Upper lobe of left lung (tissue), 6 donors: ENCODE results near the gene OR51A7. TPM values are rescaled to one million over a fixed set of nuclear protein-coding genes. Genes with fewer than 3 reads are reported as not detected.
A peak's percentile ranks its signal among the peaks of the same experiment; 100 is the strongest.
"Not testable (repeated sequence)": the region's sequence is repeated elsewhere in the genome, so short reads cannot be mapped to it uniquely, and the experiment has no call there.

ENCODE experiments used
- ATAC-seq, 2 donors: fragments of 200-7000 bp; cut with Tn5 transposase; one replicate each; pipeline ENCODE4 v1.9.1; 2022; ENCODE audit warnings: mild to moderate bottlenecking in 2 of 2, moderate library complexity in 2 of 2; ENCODE audit not compliant: low FRiP score in 2 of 2
- DNase-seq, 2 donors: peaks; one replicate each; pipeline ENCODE4 v3.0.0-alpha.2; 2019 to 2020
- H3K27ac ChIP-seq, 4 donors: fragments of 200-600 bp; sonication (generic); one replicate each; pipeline ENCODE4 v1.5.1; 2016 to 2019
- H3K27me3 ChIP-seq, 4 donors: fragments of 200-600 bp; sonication (generic); one replicate each; pipeline ENCODE4 v1.5.1; 2017 to 2019
- H3K36me3 ChIP-seq, 4 donors: fragments of 200-600 bp; sonication (generic); one replicate each; pipeline ENCODE4 v1.5.1; 2016 to 2019
- H3K4me1 ChIP-seq, 4 donors: fragments of 200-600 bp; sonication (generic); one replicate each; pipeline ENCODE4 v1.5.1; 2018 to 2019
- H3K4me3 ChIP-seq, 4 donors: fragments of 200-600 bp; sonication (generic); one replicate each; pipeline ENCODE4 v1.5.1; 2017 to 2019; ENCODE audit warnings: mild to moderate bottlenecking in 2 of 4, moderate library complexity in 1 of 4
- H3K9me3 ChIP-seq, 4 donors: fragments of 200-600 bp; sonication (generic); one replicate each; pipeline ENCODE4 v1.5.1; 2018 to 2019
- CTCF ChIP-seq, 6 experiments: fragments of 450-650 bp in 4 of 6; fragments of 200-600 bp in 2 of 6; sonication (generic) in 2 of 6; IDR thresholded peaks; one replicate each; pipeline ENCODE4 v1.5.1; 2016 to 2019; ENCODE audit warnings: antibody characterized with exemption in 6 of 6
- EP300 ChIP-seq, 4 donors: sonication (generic); formaldehyde crosslinking; IDR thresholded peaks; one replicate each; pipeline ENCODE4 v1.5.1; 2017; ENCODE audit warnings: antibody characterized with exemption in 4 of 4, control low read depth in 2 of 4
- POLR2A ChIP-seq, 4 donors: fragments of 450-650 bp; IDR thresholded peaks; one replicate each; pipeline ENCODE4 v1.5.1; 2016 to 2017; ENCODE audit warnings: antibody characterized with exemption in 4 of 4, mild to moderate bottlenecking in 2 of 4
- POLR2AphosphoS5 ChIP-seq, 2 donors: sonication (generic); formaldehyde crosslinking; IDR thresholded peaks; one replicate each; pipeline ENCODE4 v1.5.1; 2017; ENCODE audit warnings: antibody characterized with exemption in 2 of 2
- WGBS, 2 donors: methylation state at CpG; one replicate each; pipeline ENCODE4 v1.1.5; 2017 to 2018; 5-methylcytosine and 5-hydroxymethylcytosine counted together
- total RNA-seq, 6 donors: library from RNA; depleted of rRNA in 4 of 6; stranded (reverse); fragments of >200 nt in 4 of 6; gene quantifications; one replicate each; pipeline versions ENCODE4 v1.1.0 to v1.2.1, GENCODE V29; 2016 to 2021
- donor health status: DM: no; HTN: no; CAD: no; lungs with moderate emphysema.
- donor health status: DM: no; HTN: yes; CAD: no; lungs with severe emphysema.

OR51A7 gene, protein sequence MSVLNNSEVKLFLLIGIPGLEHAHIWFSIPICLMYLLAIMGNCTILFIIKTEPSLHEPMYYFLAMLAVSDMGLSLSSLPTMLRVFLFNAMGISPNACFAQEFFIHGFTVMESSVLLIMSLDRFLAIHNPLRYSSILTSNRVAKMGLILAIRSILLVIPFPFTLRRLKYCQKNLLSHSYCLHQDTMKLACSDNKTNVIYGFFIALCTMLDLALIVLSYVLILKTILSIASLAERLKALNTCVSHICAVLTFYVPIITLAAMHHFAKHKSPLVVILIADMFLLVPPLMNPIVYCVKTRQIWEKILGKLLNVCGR
- total RNA-seq: not detected

DNA sequence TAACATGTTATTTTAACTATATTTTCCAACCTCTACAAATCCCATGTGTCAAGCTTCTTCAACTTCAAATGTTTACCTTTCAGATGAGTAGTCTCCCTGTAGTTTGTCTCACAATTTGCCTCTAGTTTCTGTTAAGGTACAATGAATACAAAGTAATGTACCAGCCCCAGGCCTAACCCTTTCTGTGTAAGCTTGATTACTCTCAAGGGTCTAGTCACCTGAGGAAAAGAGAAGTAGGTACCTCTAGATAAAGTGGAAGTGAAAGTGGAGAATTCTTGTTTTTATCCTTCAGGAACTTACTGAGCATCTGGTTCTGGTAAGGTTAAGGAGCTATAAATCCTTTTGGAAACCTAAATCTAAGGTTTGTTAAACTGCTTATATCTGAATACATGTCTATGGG lies at the start of gene OR51A7:
Gene OR51A7 (plus strand): TSS at position 300 of the 400 bp plus-strand sequence. CDS start 3,587 bp downstream, outside the sequence.
- Histone ChIP-seq H3K4me3 (no peak within 1 kb of the TSS), H3K4me1 (no peaks in the 10 kb centered on the region), H3K36me3 (no peaks in the 10 kb centered on the region), H3K9me3 (no peaks in the 10 kb centered on the region), H3K27me3 (no peaks in the 10 kb centered on the region), H3K27ac (no peak within 1 kb of the TSS)
- TF ChIP-seq POLR2A (IDR thresholded peaks at IDR 0.05) (no peak), EP300 (IDR thresholded peaks at IDR 0.05) (no peak), POLR2AphosphoS5 (IDR thresholded peaks at IDR 0.05) (no peak), CTCF (IDR thresholded peaks at IDR 0.05) (no peak)
- ATAC-seq (no peak), DNase-seq (no peak)

GRCh38 chr11:4854286-4854685 lies 49.3 kb upstream of the OR51A7 start:
- DNase-seq: peak in 1 of 2 donors; percentile 8
- H3K4me1 ChIP-seq, H3K4me3 ChIP-seq, H3K36me3 ChIP-seq, H3K27me3 ChIP-seq, H3K9me3 ChIP-seq, ATAC-seq, H3K27ac ChIP-seq: not testable (repeated sequence)
- WGBS, 2 donors: 90% methylated on average over 7 of the region's 7 CpGs; no CpG with 5 or more reads in 1 of the 2 donors

- no peaks in the 10 kb centered on the region for H3K36me3 ChIP-seq
These were observed 40.9 kb upstream of the OR51A7 start for GRCh38 chr11:4862447-4863236.

DNA sequence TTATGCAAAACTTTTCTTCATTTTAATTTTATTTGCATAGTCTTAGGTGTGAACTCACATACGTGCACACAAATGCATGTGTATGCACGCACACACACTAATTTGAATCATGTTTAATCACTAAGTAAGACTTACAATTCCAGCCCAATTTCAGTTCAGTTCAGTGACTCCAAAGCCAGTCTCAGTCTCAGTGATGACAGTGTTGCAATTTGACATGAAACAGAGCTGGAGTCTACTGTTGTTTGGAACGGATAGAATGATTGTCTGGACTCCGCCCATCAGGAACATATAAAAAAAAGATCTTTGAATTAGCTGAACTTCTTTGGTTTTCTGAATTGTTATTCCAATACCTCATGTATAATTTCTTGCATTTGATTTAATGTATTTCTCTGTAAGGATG lies 39.7 kb upstream of the OR51A7 start:
- H3K36me3 ChIP-seq: no peaks in the 10 kb centered on the region
- no peaks in the 10 kb centered on the region for H3K4me1 ChIP-seq
- no peak overlapping the region for H3K4me3 ChIP-seq
- TF ChIP-seq CTCF (IDR thresholded peaks at IDR 0.05): no peak
- no peak for TF ChIP-seq POLR2A (IDR thresholded peaks at IDR 0.05)
- no peak for TF ChIP-seq POLR2AphosphoS5 (IDR thresholded peaks at IDR 0.05)
- no peak for TF ChIP-seq EP300 (IDR thresholded peaks at IDR 0.05)
- DNase-seq (no peak), ATAC-seq (no peak)
- H3K27me3 ChIP-seq: no peaks in the 10 kb centered on the region
- no peak overlapping the region for H3K27ac ChIP-seq
- H3K9me3 ChIP-seq: peaks cover 0 to 3% (median 0%) of the 10 kb centered on the region in 4 donors
- WGBS, 2 donors: 82 to 86% methylated on average over 4 of the region's 4 CpGs

More at GRCh38 chr11:4862447-4863236, 40.9 kb upstream of the OR51A7 start:
- no peak for DNase-seq
- ATAC-seq: no peak
- Histone ChIP-seq H3K27me3 (no peaks in the 10 kb centered on the region), H3K9me3 (peaks cover 0 to 3% (median 0%) of the 10 kb centered on the region in 4 donors), H3K4me1 (no peaks in the 10 kb centered on the region), H3K4me3 (no peak overlapping the region), H3K27ac (no peak overlapping the region)
- TF ChIP-seq CTCF (IDR thresholded peaks at IDR 0.05): no peak

GRCh38 chr11:4865855-4866254 lies 37.7 kb upstream of the OR51A7 start:
- 29 to 39% methylated on average over 1 of the region's 1 CpG for WGBS, 2 donors
- no peaks in the 10 kb centered on the region for H3K36me3 ChIP-seq
- H3K4me1 ChIP-seq: no peaks in the 10 kb centered on the region
- no peak for ATAC-seq
- H3K4me3 ChIP-seq: no peak overlapping the region
- peaks cover 0 to 3% (median 0%) of the 10 kb centered on the region in 4 donors for H3K9me3 ChIP-seq
- H3K27ac ChIP-seq: no peak overlapping the region
- TF ChIP-seq POLR2AphosphoS5 (IDR thresholded peaks at IDR 0.05): no peak
- TF ChIP-seq EP300 (IDR thresholded peaks at IDR 0.05): no peak
- TF ChIP-seq POLR2A (IDR thresholded peaks at IDR 0.05): no peak
- no peak for TF ChIP-seq CTCF (IDR thresholded peaks at IDR 0.05)
- DNase-seq: no peak
- H3K27me3 ChIP-seq: no peaks in the 10 kb centered on the region
